ENCODE results near the gene SEC14L5. TPM values are rescaled to one million over a fixed set of nuclear protein-coding genes. Genes with fewer than 3 reads are reported as not detected.
"Not testable (repeated sequence)": the region's sequence is repeated elsewhere in the genome, so short reads cannot be mapped to it uniquely, and the experiment has no call there.

Gene SEC14L5
- total RNA-seq, 2 experiments from 2014 or later: 0.07 TPM; not detected in 1

GRCh38 chr16:4925293-4925607 lies 32.9 kb upstream of the SEC14L5 start:
- Mint-ChIP-seq H3K36me3 (ENCODE audit: low read depth) (peaks cover 2% of the 10 kb centered on the region), H3K27ac (no peak overlapping the region), H3K4me1 (ENCODE audit: low read depth) (no peaks in the 10 kb centered on the region), H3K4me3 (no peak overlapping the region), H3K27me3 (no peaks in the 10 kb centered on the region), H3K9me3 (peaks cover 6% of the 10 kb centered on the region)
- intact Hi-C loops (cut with micrococcal nuclease): no loop called here
- ATAC-seq (no peak), DNase-seq (no peak)
- ChIA-PET POLR2A (no interaction called here), CTCF (no interaction called here)
- TF ChIP-seq CTCF (IDR thresholded peaks at IDR 0.05): no peak

- no peak for TF ChIP-seq CTCF (IDR thresholded peaks at IDR 0.05)
- intact Hi-C loops (cut with micrococcal nuclease): no loop called here
- no peaks in the 10 kb centered on the region for H3K4me1 Mint-ChIP-seq (ENCODE audit: low read depth)
- no peak overlapping the region for H3K4me3 Mint-ChIP-seq
- no peak for ATAC-seq
- peaks cover 2% of the 10 kb centered on the region for H3K36me3 Mint-ChIP-seq (ENCODE audit: low read depth)
- DNase-seq: no peak
- POLR2A ChIA-PET: no interaction called here
- peaks cover 6% of the 10 kb centered on the region for H3K9me3 Mint-ChIP-seq
- no peaks in the 10 kb centered on the region for H3K27me3 Mint-ChIP-seq
- CTCF ChIA-PET: no interaction called here
- H3K27ac Mint-ChIP-seq: no peak overlapping the region
Observed at GRCh38 chr16:4925791-4926190, 32.3 kb upstream of the SEC14L5 start.

GRCh38 chr16:4926928-4927327 lies 31.2 kb upstream of the SEC14L5 start:
- DNase-seq: no peak
- H3K27ac Mint-ChIP-seq: no peak overlapping the region
- H3K36me3 Mint-ChIP-seq (ENCODE audit: low read depth): peaks cover 2% of the 10 kb centered on the region
- H3K4me1 Mint-ChIP-seq (ENCODE audit: low read depth): no peaks in the 10 kb centered on the region
- ATAC-seq: no peak
- no peak for TF ChIP-seq CTCF (IDR thresholded peaks at IDR 0.05)
- H3K4me3 Mint-ChIP-seq: no peak overlapping the region
- peaks cover 6% of the 10 kb centered on the region for H3K9me3 Mint-ChIP-seq
- no peaks in the 10 kb centered on the region for H3K27me3 Mint-ChIP-seq
- ChIA-PET POLR2A (no interaction called here), CTCF (interaction anchor here (0.7 kb wide), 1 partner anchor 11 kb away, joined by 3 read pairs; no protein-coding TSS in a partner anchor)
- intact Hi-C loops (cut with micrococcal nuclease): no loop called here

GRCh38 chr16:4927661-4928060 lies 30.5 kb upstream of the SEC14L5 start:
- peaks cover 2% of the 10 kb centered on the region for H3K27me3 Mint-ChIP-seq
- no peaks in the 10 kb centered on the region for H3K4me1 Mint-ChIP-seq (ENCODE audit: low read depth)
- H3K4me3 Mint-ChIP-seq: no peak overlapping the region
- H3K36me3 Mint-ChIP-seq (ENCODE audit: low read depth): peaks cover 2% of the 10 kb centered on the region
- POLR2A ChIA-PET: no interaction called here
- TF ChIP-seq CTCF (IDR thresholded peaks at IDR 0.05): no peak
- H3K27ac Mint-ChIP-seq: no peak overlapping the region
- DNase-seq (no peak), ATAC-seq (no peak)
- intact Hi-C loops (cut with micrococcal nuclease): no loop called here
- CTCF ChIA-PET: no interaction called here
- H3K9me3 Mint-ChIP-seq: peaks cover 6% of the 10 kb centered on the region

GRCh38 chr16:4928227-4928626 lies 29.9 kb upstream of the SEC14L5 start:
- Mint-ChIP-seq H3K4me3 (no peak overlapping the region), H3K4me1 (ENCODE audit: low read depth) (no peaks in the 10 kb centered on the region), H3K27ac (no peak overlapping the region), H3K36me3 (ENCODE audit: low read depth) (peaks cover 2% of the 10 kb centered on the region), H3K9me3 (peaks cover 6% of the 10 kb centered on the region), H3K27me3 (peaks cover 2% of the 10 kb centered on the region)
- ChIA-PET POLR2A (no interaction called here), CTCF (no interaction called here)
- TF ChIP-seq CTCF (IDR thresholded peaks at IDR 0.05): no peak
- DNase-seq: no peak
- no peak for ATAC-seq
- intact Hi-C loops (cut with micrococcal nuclease): no loop called here

- CTCF ChIA-PET, H3K27ac Mint-ChIP-seq: not testable (repeated sequence)
Observed at GRCh38 chr16:4929619-4930018, 28.5 kb upstream of the SEC14L5 start.

More at GRCh38 chr16:4929619-4930018, 28.5 kb upstream of the SEC14L5 start:
- ATAC-seq; H3K4me3 Mint-ChIP-seq; DNase-seq; H3K9me3 Mint-ChIP-seq; H3K4me1 Mint-ChIP-seq (ENCODE audit: low read depth); POLR2A ChIA-PET; H3K27me3 Mint-ChIP-seq; intact Hi-C loops (cut with micrococcal nuclease); H3K36me3 Mint-ChIP-seq (ENCODE audit: low read depth): not testable (repeated sequence)

Measured in activated CD8-positive, alpha-beta T cell treated with anti-CD3 and anti-CD28 coated beads for 36 hours (primary cell).